Measurements from ENCODE around the gene B4GALNT1. TPM values are rescaled to one million over a fixed set of nuclear protein-coding genes. Genes with fewer than 3 reads are reported as not detected.
A peak's percentile ranks its signal among the peaks of the same experiment; 100 is the strongest.
"Not testable (repeated sequence)": the region's sequence is repeated elsewhere in the genome, so short reads cannot be mapped to it uniquely, and the experiment has no call there.

B4GALNT1 gene
- total RNA-seq, 1 donor from 2014 or later = 0.69 TPM

DNA sequence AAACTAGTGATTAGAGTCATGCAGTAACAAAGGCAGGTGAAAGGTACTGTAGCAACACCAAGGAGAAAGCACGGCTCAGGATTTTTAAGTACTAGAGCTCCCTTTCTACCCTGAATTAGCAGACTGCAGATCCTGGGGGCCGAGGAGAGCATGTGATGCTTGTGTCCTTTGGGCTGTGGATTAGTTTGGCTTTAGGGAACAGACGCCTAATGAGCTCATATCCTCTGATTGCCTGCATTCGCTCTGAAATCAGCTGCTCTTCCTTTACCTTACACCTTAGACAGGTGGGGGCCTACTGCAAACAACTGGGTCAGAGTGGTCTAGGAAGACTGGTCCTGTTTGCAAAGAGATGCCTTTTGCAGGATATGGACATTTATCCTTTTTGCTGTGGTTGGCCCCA, 39.8 kb downstream of the B4GALNT1 start:
- TF ChIP-seq, protein P1, sequence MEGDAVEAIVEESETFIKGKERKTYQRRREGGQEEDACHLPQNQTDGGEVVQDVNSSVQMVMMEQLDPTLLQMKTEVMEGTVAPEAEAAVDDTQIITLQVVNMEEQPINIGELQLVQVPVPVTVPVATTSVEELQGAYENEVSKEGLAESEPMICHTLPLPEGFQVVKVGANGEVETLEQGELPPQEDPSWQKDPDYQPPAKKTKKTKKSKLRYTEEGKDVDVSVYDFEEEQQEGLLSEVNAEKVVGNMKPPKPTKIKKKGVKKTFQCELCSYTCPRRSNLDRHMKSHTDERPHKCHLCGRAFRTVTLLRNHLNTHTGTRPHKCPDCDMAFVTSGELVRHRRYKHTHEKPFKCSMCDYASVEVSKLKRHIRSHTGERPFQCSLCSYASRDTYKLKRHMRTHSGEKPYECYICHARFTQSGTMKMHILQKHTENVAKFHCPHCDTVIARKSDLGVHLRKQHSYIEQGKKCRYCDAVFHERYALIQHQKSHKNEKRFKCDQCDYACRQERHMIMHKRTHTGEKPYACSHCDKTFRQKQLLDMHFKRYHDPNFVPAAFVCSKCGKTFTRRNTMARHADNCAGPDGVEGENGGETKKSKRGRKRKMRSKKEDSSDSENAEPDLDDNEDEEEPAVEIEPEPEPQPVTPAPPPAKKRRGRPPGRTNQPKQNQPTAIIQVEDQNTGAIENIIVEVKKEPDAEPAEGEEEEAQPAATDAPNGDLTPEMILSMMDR (conservative IDR thresholded peaks at IDR 0.05; ENCODE audit: low read depth, low read length) = no peak
- no peak for DNase-seq (ENCODE audit: low read depth)
- no peak overlapping the region for H3K4me3 ChIP-seq (ENCODE audit: low read depth, low read length)

DNA sequence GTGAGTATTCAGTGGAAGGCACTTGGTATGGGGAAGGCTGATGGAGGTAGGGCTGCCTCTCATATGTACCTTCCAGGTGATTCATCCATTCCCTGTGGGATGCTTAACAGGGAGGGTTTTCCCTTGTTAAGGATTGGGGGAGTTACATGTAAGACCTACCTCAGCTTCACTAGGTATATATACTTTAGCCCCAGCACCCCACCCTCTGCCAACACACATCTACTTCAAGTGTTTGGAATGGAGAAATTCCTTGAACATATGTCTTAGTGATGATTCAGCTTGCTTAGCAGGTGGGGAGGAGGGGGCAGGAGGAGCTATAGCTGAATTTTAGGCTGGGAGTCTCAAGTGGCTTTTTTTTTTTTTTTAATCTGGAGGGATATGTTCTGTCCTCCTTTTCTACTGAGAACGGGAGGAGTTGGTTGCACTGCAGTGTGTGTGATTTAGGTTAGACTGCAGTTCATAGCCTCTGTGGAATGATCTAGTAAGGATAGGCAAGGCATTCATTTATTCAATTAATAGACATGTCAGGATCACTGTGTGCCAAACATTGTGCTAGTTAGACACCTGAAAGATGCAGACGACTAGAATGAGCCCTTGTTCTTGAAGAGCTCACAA, 40.3 kb downstream of the B4GALNT1 start:
- TF ChIP-seq, protein P1 (conservative IDR thresholded peaks at IDR 0.05; ENCODE audit: low read depth, low read length) = no peak
- DNase-seq (ENCODE audit: low read depth) = no peak
- H3K4me3 ChIP-seq (ENCODE audit: low read depth, low read length) = no peak overlapping the region

DNA sequence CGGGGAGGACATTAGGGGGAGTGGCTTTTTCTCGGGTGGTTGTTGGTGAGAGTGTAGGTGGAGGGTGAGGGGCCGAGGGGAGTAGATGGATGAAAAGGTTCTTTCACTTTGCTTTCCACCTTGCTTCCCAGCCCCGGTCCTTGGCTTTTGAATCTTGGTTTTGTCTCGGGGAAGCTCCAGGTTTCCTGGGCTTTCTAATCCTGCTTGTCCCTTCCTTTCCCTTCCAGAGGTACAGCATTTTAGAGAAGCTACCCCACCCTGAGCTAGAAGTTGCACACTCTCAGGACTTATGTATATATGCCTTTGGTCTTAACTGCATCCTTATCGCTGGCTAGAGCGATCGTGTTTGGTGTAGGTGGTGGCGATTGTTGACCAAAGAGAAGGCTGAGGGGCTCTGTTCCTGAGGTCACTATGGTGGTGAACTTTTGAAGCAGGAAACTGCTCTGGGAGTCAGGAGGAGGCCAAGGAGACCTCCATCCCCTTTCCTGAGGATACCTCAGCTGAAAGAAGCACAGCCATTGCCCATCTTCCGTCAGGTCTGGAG, 41.1 kb downstream of the B4GALNT1 start:
- TF ChIP-seq, protein P1 (conservative IDR thresholded peaks at IDR 0.05; ENCODE audit: low read depth, low read length) = no peak
- H3K4me3 ChIP-seq (ENCODE audit: low read depth, low read length) = peak overlapping the region; percentile 96
- no peak for DNase-seq (ENCODE audit: low read depth)

DNA sequence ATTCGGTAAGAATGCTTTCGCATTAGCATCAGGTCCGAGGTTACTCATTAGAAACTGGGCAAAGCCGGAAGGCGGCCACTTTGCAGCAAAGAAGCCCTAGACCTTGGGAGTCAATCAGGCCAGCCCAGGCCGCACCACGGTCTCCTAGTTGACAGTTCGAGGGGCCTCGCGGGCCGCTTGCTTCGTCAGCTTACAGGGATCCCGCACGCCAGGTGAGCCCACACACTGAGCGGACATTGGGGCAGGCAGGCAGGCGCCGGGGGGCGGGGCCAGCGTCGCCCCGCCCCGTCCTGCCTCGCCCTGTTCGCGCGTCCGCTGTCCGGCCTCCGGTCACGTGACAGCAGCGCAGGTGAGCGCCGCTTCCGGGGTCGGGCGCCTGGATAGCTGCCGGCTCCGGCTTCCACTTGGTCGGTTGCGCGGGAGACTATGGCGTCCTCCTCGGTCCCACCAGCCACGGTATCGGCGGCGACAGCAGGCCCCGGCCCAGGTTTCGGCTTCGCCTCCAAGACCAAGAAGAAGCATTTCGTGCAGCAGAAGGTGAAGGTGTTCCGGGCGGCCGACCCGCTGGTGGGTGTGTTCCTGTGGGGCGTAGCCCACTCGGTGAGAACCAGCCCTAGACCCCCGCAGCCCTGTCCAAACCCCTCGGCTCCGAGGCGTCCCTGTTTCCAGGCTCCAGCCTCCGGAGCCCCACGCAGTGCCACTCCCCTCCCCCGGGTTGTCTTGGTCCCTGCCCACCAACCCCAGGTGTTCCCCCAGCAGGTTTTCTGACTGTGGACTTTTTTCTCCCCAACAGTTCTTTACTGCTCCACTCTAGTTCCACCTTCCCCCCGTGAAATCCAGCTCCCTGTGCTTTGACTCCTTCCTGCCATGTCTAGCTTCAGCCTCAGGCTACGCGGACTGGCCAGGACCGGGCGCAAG, 41.9 kb downstream of the B4GALNT1 start, which contains the start of gene PIP4K2C:
Gene PIP4K2C, plus strand, starts transcription at position 329 of the 918 bp plus-strand sequence. Its CDS starts 98 bp downstream, at position 427.
- no peak for DNase-seq (ENCODE audit: low read depth)
- TF ChIP-seq, protein P1 (conservative IDR thresholded peaks at IDR 0.05; ENCODE audit: low read depth, low read length) = no peak
- H3K4me3 ChIP-seq (ENCODE audit: low read depth, low read length) = peak within 1 kb of the TSS; percentile 96

DNA sequence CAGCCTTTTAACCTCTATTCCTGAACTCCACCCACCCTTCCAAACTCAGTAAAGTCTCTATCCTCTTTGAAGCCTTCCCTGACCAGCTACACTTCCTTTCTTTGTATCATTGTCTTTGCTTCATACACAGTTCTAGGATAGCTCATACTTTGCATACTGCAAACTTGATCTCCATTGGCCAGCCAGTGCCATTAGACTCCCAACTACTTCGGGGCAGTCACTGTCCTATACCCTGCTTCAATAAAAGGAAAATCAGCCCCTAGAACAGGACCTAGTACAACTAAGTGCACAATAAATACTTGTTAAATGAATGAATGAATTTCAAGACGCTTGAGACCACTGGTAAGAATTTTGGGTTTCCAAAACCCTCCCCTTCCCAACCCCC, 42.5 kb downstream of the B4GALNT1 start:
- H3K4me3 ChIP-seq (ENCODE audit: low read depth, low read length) = peak overlapping the region; percentile 96
- DNase-seq (ENCODE audit: low read depth) = no peak
- TF ChIP-seq, protein P1 (conservative IDR thresholded peaks at IDR 0.05; ENCODE audit: low read depth, low read length) = no peak

DNA sequence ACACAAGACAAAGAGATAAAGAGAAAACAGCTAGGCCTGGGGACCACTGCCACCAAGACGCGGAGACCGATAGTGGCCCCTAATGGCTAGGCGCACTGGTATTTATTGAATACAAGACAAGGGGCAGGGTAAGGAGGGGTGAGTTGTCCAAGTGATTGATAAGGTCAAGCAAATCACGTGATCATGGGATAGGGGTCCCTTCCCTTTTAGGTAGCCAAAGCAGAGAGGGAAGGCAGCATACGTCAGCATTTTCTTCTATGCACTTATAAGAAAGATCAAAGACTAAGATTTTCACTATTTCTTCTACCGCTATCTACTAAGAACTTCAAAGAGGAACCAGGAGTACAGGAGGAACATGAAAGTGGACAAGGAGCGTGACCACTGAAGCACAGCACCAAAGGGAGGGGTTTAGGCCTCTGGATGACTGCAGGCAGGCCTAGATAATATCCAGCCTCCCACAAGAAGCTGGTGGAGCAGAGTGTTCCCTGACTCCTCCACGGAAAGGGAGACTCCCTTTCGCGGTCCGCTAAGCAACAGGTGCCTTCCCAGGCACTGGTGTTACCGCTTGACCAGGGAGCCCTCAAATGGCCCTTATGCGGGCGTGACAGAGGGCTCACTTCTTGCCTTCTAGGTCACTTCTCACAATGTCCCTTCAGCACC, 43.9 kb downstream of the B4GALNT1 start:
- H3K4me3 ChIP-seq (ENCODE audit: low read depth, low read length); DNase-seq (ENCODE audit: low read depth): not testable (repeated sequence)

Measured in epithelial cell of proximal tubule (primary cell).